Measurements from ENCODE around the gene CR1.

The CR1 gene

DNA sequence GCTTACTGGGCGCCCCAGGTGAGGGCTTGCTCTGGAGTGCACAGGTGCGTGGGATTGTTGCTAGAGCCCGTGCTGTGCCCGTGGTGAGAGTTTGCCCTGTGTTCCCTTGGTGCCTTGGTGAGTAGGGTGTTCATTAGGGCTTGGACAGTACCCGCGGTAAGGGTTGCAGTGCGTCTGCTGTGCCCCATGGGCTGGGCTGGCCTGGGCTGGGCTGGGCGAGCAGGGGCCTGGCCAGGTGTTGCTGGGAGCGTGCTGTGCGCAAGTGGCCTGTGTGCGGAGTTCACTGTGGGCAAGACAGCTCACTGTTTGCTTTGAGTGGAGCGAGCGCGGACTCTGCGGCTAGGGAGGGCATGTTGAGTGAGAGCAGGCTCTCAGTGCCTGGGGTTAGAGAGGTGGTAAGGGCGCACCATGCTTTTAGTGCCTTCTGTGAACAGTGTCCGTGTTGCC, 149.7 kb downstream of the CR1 start:
- TF ChIP-seq ZFX (IDR thresholded peaks at IDR 0.05), result no peak
- TF ChIP-seq, protein P1, sequence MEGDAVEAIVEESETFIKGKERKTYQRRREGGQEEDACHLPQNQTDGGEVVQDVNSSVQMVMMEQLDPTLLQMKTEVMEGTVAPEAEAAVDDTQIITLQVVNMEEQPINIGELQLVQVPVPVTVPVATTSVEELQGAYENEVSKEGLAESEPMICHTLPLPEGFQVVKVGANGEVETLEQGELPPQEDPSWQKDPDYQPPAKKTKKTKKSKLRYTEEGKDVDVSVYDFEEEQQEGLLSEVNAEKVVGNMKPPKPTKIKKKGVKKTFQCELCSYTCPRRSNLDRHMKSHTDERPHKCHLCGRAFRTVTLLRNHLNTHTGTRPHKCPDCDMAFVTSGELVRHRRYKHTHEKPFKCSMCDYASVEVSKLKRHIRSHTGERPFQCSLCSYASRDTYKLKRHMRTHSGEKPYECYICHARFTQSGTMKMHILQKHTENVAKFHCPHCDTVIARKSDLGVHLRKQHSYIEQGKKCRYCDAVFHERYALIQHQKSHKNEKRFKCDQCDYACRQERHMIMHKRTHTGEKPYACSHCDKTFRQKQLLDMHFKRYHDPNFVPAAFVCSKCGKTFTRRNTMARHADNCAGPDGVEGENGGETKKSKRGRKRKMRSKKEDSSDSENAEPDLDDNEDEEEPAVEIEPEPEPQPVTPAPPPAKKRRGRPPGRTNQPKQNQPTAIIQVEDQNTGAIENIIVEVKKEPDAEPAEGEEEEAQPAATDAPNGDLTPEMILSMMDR (conservative IDR thresholded peaks at IDR 0.05), result no peak
- H3K27ac ChIP-seq, result no peak overlapping the region

- no peak overlapping the region for H3K27ac ChIP-seq
- TF ChIP-seq, protein P1 (conservative IDR thresholded peaks at IDR 0.05), result no peak
- TF ChIP-seq ZFX (IDR thresholded peaks at IDR 0.05), result no peak
Measured at GRCh38 chr1:207646171-207646570, 150.2 kb downstream of the CR1 start.

- TF ChIP-seq ZFX (IDR thresholded peaks at IDR 0.05), result no peak
- TF ChIP-seq, protein P1 (conservative IDR thresholded peaks at IDR 0.05), result no peak
Measured at GRCh38 chr1:207646944-207647579, 151.1 kb downstream of the CR1 start.

GRCh38 chr1:207647671-207648333, 151.8 kb downstream of the CR1 start:
- TF ChIP-seq, protein P1 (conservative IDR thresholded peaks at IDR 0.05), result no peak
- no peak for TF ChIP-seq ZFX (IDR thresholded peaks at IDR 0.05)
- no peak overlapping the region for H3K27ac ChIP-seq

More at GRCh38 chr1:207646944-207647579, 151.1 kb downstream of the CR1 start:
- no peak overlapping the region for H3K27ac ChIP-seq

DNA sequence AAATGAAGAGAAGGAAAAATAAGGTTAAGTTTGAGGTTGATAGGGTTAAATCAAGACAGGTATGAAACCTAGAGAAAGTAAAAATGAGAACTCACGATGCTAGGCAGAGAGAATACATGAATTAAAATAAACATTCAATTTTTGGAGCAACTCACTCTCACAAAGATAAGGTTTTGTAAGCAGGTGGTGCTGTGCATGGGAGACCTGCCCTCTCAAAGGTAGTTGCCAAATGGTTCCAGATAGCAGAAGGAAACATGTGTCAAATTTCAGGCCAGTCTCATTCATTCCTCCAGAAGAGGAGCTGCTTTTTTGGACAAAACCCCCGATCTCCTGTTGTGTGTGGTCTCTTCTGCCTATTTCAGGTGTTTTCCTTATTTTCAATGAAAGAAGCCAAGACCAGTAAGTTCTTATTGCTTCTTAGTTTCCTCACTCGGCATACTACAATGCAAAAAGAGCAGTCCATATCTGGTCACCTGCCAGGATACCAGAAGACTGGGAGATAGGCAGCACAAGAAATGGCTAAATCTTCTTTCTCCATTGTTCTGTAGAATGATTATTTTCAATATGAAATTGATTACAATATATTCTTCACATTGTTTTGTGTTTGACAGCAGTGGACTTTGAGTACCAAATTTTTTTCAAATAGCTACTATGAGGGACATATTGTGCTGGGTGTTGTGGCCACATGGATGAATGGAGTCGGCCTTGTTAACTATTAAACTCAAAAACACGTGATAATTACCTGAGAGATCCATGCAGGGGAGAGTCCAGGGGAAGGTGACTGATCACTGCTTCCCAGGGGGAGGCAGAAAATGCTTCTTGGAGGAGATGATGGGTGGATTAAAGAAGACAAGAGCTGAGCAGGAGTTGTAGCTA, 152.6 kb downstream of the CR1 start:
- TF ChIP-seq ZFX (IDR thresholded peaks at IDR 0.05), result no peak
- TF ChIP-seq, protein P1 (conservative IDR thresholded peaks at IDR 0.05), result no peak
- H3K27ac ChIP-seq, result no peak overlapping the region

DNA sequence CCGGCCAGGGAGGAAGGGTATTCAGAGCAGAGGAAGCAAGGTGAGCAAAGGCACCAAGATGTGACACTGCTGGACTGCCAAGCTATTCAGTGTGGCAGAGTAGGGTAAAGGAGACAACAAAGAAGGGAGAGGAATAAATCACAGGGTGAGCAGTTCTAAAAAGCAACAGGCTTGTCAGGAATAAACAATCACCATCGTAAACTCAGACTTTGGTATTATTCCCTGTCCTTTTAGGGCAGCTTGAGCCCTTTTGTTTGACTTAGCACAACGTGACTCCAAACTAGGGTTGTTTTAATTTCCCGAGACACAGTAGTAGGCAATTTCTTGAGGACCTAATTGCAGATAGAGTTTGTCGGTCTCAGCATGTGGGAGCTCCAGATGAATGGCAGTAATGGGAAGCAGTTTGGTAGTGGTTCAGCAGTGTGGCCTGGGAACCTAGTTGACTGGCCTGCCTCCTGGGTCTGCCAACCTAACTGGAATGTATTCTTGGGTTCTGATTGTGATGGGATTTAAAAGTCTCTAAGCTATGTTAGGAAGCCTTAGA, 153.3 kb downstream of the CR1 start:
- no peak for TF ChIP-seq ZFX (IDR thresholded peaks at IDR 0.05)
- TF ChIP-seq, protein P1 (conservative IDR thresholded peaks at IDR 0.05), result no peak
- no peak overlapping the region for H3K27ac ChIP-seq

Data from C4-2B (cell line).